ENCODE measurements around the gene IGDCC3.

Gene IGDCC3

GRCh38 chr15:65298731-65299130 lies 79.1 kb downstream of the IGDCC3 start:
- no peak for DNase-seq (ENCODE audit: low spot score)
- no peak for TF ChIP-seq CTCF (IDR thresholded peaks at IDR 0.05; ENCODE audit: extremely low read depth, missing control alignments)

GRCh38 chr15:65292938-65293518 lies 84.8 kb downstream of the IGDCC3 start:
- no peak for TF ChIP-seq CTCF (IDR thresholded peaks at IDR 0.05; ENCODE audit: extremely low read depth, missing control alignments)
- DNase-seq (ENCODE audit: low spot score) = no peak

- DNase-seq (ENCODE audit: low spot score) = no peak
- no peak for TF ChIP-seq CTCF (IDR thresholded peaks at IDR 0.05; ENCODE audit: extremely low read depth, missing control alignments)
These were observed 87.6 kb downstream of the IGDCC3 start for GRCh38 chr15:65290228-65290627.

- TF ChIP-seq CTCF (IDR thresholded peaks at IDR 0.05; ENCODE audit: extremely low read depth, missing control alignments) = no peak
- DNase-seq (ENCODE audit: low spot score) = no peak
These were observed 88.4 kb downstream of the IGDCC3 start for GRCh38 chr15:65289261-65289854.

- no peak for TF ChIP-seq CTCF (IDR thresholded peaks at IDR 0.05; ENCODE audit: extremely low read depth, missing control alignments)
- DNase-seq (ENCODE audit: low spot score) = peak; percentile 31
These were observed 90.3 kb downstream of the IGDCC3 start for GRCh38 chr15:65287520-65287855.

GRCh38 chr15:65286704-65287519 lies 90.9 kb downstream of the IGDCC3 start, which contains the start of gene PARP16:
TSS of gene PARP16 (minus strand) at chr15:65286883. CDS start at chr15:65286426, 457 bp downstream.
- peak; percentile 44 for TF ChIP-seq CTCF (IDR thresholded peaks at IDR 0.05; ENCODE audit: extremely low read depth, missing control alignments)
- peak; percentile 95 for DNase-seq (ENCODE audit: low spot score)

- no peak for DNase-seq (ENCODE audit: low spot score)
- no peak for TF ChIP-seq CTCF (IDR thresholded peaks at IDR 0.05; ENCODE audit: extremely low read depth, missing control alignments)
These were observed 91.6 kb downstream of the IGDCC3 start for GRCh38 chr15:65286069-65286703.

Measured in GM20000 (cell line).